WTC11 (cell line): ENCODE results near the gene NRG3. TPM values are rescaled to one million over a fixed set of nuclear protein-coding genes. Genes with fewer than 3 reads are reported as not detected.

Source experiments
- ATAC-seq: fragments of 200-7000 bp; cut with Tn5 transposase; 2 replicates; pipeline ENCODE4 v1.10.0; 2021; ENCODE audit warnings: mild to moderate bottlenecking, moderate library complexity
- CTCF ChIA-PET: fragments of 300-600 bp; sonication (Branson Sonifier 250); formaldehyde crosslinking; loops from one replicate; lab custom pipeline; 2021; ENCODE audit warnings: antibody characterized with exemption; lab: Charles Lee
- POLR2A ChIA-PET: fragments of 350-600 bp; sonication (Branson Sonifier 250); formaldehyde crosslinking; loops from one replicate; lab custom pipeline; 2021; ENCODE audit warnings: antibody characterized with exemption; lab: Charles Lee
- DNase-seq: peaks from one replicate; pipeline ENCODE4 v3.0.0; 2021; ENCODE audit warnings: low spot score
- H3K27ac Mint-ChIP-seq: 2 replicates; pipeline ENCODE4 v1.8.0; 2021; ENCODE audit warnings: mixed read lengths
- H3K27me3 Mint-ChIP-seq: 2 replicates; pipeline ENCODE4 v1.8.0; 2021; ENCODE audit warnings: low read depth, mild to moderate bottlenecking, moderate library complexity, mixed read lengths
- H3K36me3 Mint-ChIP-seq: 2 replicates; pipeline ENCODE4 v1.8.0; 2021; ENCODE audit warnings: mixed read lengths
- H3K4me1 Mint-ChIP-seq: 2 replicates; pipeline ENCODE4 v1.8.0; 2022; ENCODE audit warnings: mixed read lengths
- H3K4me3 Mint-ChIP-seq: 2 replicates; pipeline ENCODE4 v1.8.0; 2021; ENCODE audit warnings: mild to moderate bottlenecking, moderate library complexity, mixed read lengths
- H3K9me3 Mint-ChIP-seq: 2 replicates; pipeline ENCODE4 v1.8.0; 2021; ENCODE audit warnings: mixed read lengths
- AR ChIP-seq: fragments of 250-450 bp; sonication (Bioruptor Pico); IDR thresholded peaks from 2 replicates; pipeline ENCODE4 v1.9.0; 2021; ENCODE audit warnings: mild to moderate bottlenecking
- CREB1 ChIP-seq: sonication (generic); formaldehyde crosslinking; IDR thresholded peaks from 2 replicates; pipeline ENCODE4 v1.8.0; 2023; ENCODE audit warnings: mild to moderate bottlenecking, missing genetic modification reagents
- FOXJ3 ChIP-seq: sonication (generic); formaldehyde crosslinking; IDR thresholded peaks from 2 replicates; pipeline ENCODE4 v1.9.0; 2021; ENCODE audit warnings: missing genetic modification reagents, mild to moderate bottlenecking, borderline replicate concordance
- GRHL2 ChIP-seq: fragments of 250-450 bp; sonication (Bioruptor Pico); IDR thresholded peaks from 2 replicates; pipeline ENCODE4 v1.8.0; 2022; ENCODE audit warnings: mild to moderate bottlenecking, moderate library complexity; ENCODE audit not compliant: insufficient replicate concordance, severe bottlenecking
- HMGA2 ChIP-seq: fragments of 250-450 bp; sonication (Bioruptor Pico); IDR thresholded peaks from 2 replicates; pipeline ENCODE4 v1.4.0; 2021; ENCODE audit warnings: mild to moderate bottlenecking, moderate library complexity
- IRF1 ChIP-seq: sonication (generic); formaldehyde crosslinking; IDR thresholded peaks from 2 replicates; pipeline ENCODE4 v1.8.0; 2023; ENCODE audit warnings: missing genetic modification reagents
- JAZF1 ChIP-seq: fragments of 250-450 bp; sonication (Bioruptor Pico); IDR thresholded peaks from 2 replicates; pipeline ENCODE4 v1.9.0; 2021; ENCODE audit warnings: moderate library complexity, mild to moderate bottlenecking, inconsistent platforms
- MLX ChIP-seq: sonication (generic); formaldehyde crosslinking; IDR thresholded peaks from 2 replicates; pipeline ENCODE4 v1.8.1; 2023; ENCODE audit warnings: mild to moderate bottlenecking, missing genetic modification reagents, moderate library complexity
- NFE2L1 ChIP-seq: sonication (generic); formaldehyde crosslinking; IDR thresholded peaks from 2 replicates; pipeline ENCODE4 v1.8.1; 2023; ENCODE audit warnings: missing genetic modification reagents
- PREB ChIP-seq: sonication (generic); formaldehyde crosslinking; IDR thresholded peaks from 2 replicates; pipeline ENCODE4 v1.8.1; 2022; ENCODE audit warnings: mild to moderate bottlenecking, missing genetic modification reagents, moderate library complexity, borderline replicate concordance
- RORB ChIP-seq: fragments of 250-450 bp; sonication (Bioruptor Pico); IDR thresholded peaks from 2 replicates; pipeline ENCODE4 v1.9.0; 2021; ENCODE audit warnings: mild to moderate bottlenecking
- SOX15 ChIP-seq: fragments of 250-450 bp; sonication (Bioruptor Pico); IDR thresholded peaks from 2 replicates; pipeline ENCODE4 v1.9.0; 2021; ENCODE audit warnings: mild to moderate bottlenecking
- ZNF138 ChIP-seq: sonication (generic); formaldehyde crosslinking; conservative IDR thresholded peaks from 2 replicates; pipeline ENCODE4 v1.8.1; 2022; ENCODE audit warnings: mild to moderate bottlenecking, moderate library complexity, missing genetic modification reagents
- ZNF317 ChIP-seq: sonication (generic); formaldehyde crosslinking; IDR thresholded peaks from 2 replicates; pipeline ENCODE4 v1.8.1; 2023; ENCODE audit warnings: low read depth, mild to moderate bottlenecking, moderate library complexity, missing genetic modification reagents, borderline replicate concordance
- ZNF425 ChIP-seq: fragments of 250-450 bp; sonication (Bioruptor Pico); conservative IDR thresholded peaks from 2 replicates; pipeline ENCODE4 v1.9.0; 2021; ENCODE audit warnings: mild to moderate bottlenecking
- ZNF512 ChIP-seq: sonication (generic); formaldehyde crosslinking; IDR thresholded peaks from 2 replicates; pipeline ENCODE4 v1.8.1; 2022; ENCODE audit warnings: missing genetic modification reagents, borderline replicate concordance
- total RNA-seq: library from RNA; stranded (reverse); gene quantifications from 3 replicates; pipeline ENCODE4 v1.2.3, GENCODE V29; 2021

Gene NRG3
- total RNA-seq, 1 experiment from 2014 or later = 7.0 TPM

GRCh38 chr10:81969136-81969535 lies 94.1 kb downstream of the NRG3 start (continued):
- no peak for TF ChIP-seq ZNF512 (CRISPR knock-in tag)
- no peak for TF ChIP-seq ZNF425 (CRISPR knock-in tag)
- TF ChIP-seq HMGA2 = no peak
- TF ChIP-seq SOX15 (CRISPR knock-in tag) = no peak
- TF ChIP-seq FOXJ3 (CRISPR knock-in tag) = no peak

- DNase-seq (no peak), ATAC-seq (peak; percentile 57)
- no peaks in the 10 kb centered on the region for H3K36me3 Mint-ChIP-seq
- TF ChIP-seq MLX (no peak), RORB (CRISPR knock-in tag) (no peak), ZNF138 (CRISPR knock-in tag) (no peak), AR (CRISPR knock-in tag) (no peak), GRHL2 (CRISPR knock-in tag) (no peak), NFE2L1 (CRISPR knock-in tag) (no peak), JAZF1 (CRISPR knock-in tag) (no peak), CREB1 (CRISPR knock-in tag) (no peak), PREB (CRISPR knock-in tag) (no peak), IRF1 (no peak), ZNF317 (CRISPR knock-in tag) (no peak), HMGA2 (no peak)
- TF ChIP-seq, all 79 proteins: peak for 0
- no peaks in the 10 kb centered on the region for H3K27me3 Mint-ChIP-seq
- no peaks in the 10 kb centered on the region for H3K4me1 Mint-ChIP-seq
- POLR2A ChIA-PET = no interaction called here
- CTCF ChIA-PET = no interaction called here
- H3K27ac Mint-ChIP-seq = no peak overlapping the region
- peaks cover 6% of the 10 kb centered on the region for H3K9me3 Mint-ChIP-seq
- no peak overlapping the region for H3K4me3 Mint-ChIP-seq
These were observed 103.2 kb downstream of the NRG3 start for GRCh38 chr10:81978238-81978637.
